Keratinocyte (primary cell): Measurements from ENCODE around the gene ALOX5.

ENCODE experiments used
- EZH2 ChIP-seq: IDR thresholded peaks from one replicate; pipeline ENCODE4 v1.6.1; 2012; ENCODE audit warnings: inconsistent platforms, mild to moderate bottlenecking, low read length, moderate library complexity
- TF ChIP-seq, protein P1 (sequence below), 3 experiments: IDR thresholded peaks in 1 of 3; conservative IDR thresholded peaks in 1 of 3; optimal IDR thresholded peaks in 1 of 3; 2 replicates in 2 of 3; 3 replicates in 1 of 3; pipeline versions ENCODE3 to v1.5.1; 2011; ENCODE audit warnings: low read length in 3 of 3, mild to moderate bottlenecking in 3 of 3, moderate library complexity in 2 of 3, control low read depth in 1 of 3, inconsistent platforms in 1 of 3; ENCODE audit not compliant: insufficient read depth in 2 of 3; ENCODE audit errors: extremely low read depth in 1 of 3

GRCh38 chr10:45372251-45372951 lies 1.6 kb upstream of the ALOX5 start:
- TF ChIP-seq, protein P1, sequence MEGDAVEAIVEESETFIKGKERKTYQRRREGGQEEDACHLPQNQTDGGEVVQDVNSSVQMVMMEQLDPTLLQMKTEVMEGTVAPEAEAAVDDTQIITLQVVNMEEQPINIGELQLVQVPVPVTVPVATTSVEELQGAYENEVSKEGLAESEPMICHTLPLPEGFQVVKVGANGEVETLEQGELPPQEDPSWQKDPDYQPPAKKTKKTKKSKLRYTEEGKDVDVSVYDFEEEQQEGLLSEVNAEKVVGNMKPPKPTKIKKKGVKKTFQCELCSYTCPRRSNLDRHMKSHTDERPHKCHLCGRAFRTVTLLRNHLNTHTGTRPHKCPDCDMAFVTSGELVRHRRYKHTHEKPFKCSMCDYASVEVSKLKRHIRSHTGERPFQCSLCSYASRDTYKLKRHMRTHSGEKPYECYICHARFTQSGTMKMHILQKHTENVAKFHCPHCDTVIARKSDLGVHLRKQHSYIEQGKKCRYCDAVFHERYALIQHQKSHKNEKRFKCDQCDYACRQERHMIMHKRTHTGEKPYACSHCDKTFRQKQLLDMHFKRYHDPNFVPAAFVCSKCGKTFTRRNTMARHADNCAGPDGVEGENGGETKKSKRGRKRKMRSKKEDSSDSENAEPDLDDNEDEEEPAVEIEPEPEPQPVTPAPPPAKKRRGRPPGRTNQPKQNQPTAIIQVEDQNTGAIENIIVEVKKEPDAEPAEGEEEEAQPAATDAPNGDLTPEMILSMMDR (optimal IDR thresholded peaks at IDR 0.05 in 1 of 3, IDR thresholded peaks at IDR 0.05 in 1 of 3, conservative IDR thresholded peaks at IDR 0.05 in 1 of 3; ENCODE audit: extremely low read depth in 1 of 3, insufficient read depth in 2 of 3, low read length in 3 of 3), result no peak
- no peak for TF ChIP-seq EZH2
